ENCODE results near the gene SNAPC2.

Gene SNAPC2

GRCh38 chr19:7874076-7874896 is 45.9 kb upstream of the SNAPC2 start, which contains the start of gene PRR36:
Gene PRR36, minus strand, starts transcription at chr19:7874390. Its CDS starts 701 bp downstream, at chr19:7873689.
- TF ChIP-seq ZFX (IDR thresholded peaks at IDR 0.05; ENCODE audit: borderline replicate concordance) (no peak), CTCF (IDR thresholded peaks at IDR 0.05) (no peak)
- peak within 1 kb of the TSS; percentile 91 for H3K27ac ChIP-seq

- no peak for TF ChIP-seq CTCF (IDR thresholded peaks at IDR 0.05)
- TF ChIP-seq ZFX (IDR thresholded peaks at IDR 0.05; ENCODE audit: borderline replicate concordance), result no peak
- peak overlapping the region; percentile 91 for H3K27ac ChIP-seq
Measured at GRCh38 chr19:7874897-7875273, 45.3 kb upstream of the SNAPC2 start.

- TF ChIP-seq ZFX (IDR thresholded peaks at IDR 0.05; ENCODE audit: borderline replicate concordance), result no peak
- TF ChIP-seq CTCF (IDR thresholded peaks at IDR 0.05), result no peak
- no peak overlapping the region for H3K27ac ChIP-seq
Measured at GRCh38 chr19:7877249-7877836, 42.8 kb upstream of the SNAPC2 start.

GRCh38 chr19:7879111-7879807 is 40.9 kb upstream of the SNAPC2 start:
- TF ChIP-seq ZFX (IDR thresholded peaks at IDR 0.05; ENCODE audit: borderline replicate concordance) (no peak), CTCF (IDR thresholded peaks at IDR 0.05) (no peak)
- no peak overlapping the region for H3K27ac ChIP-seq

- TF ChIP-seq CTCF (IDR thresholded peaks at IDR 0.05), result no peak
- no peak for TF ChIP-seq ZFX (IDR thresholded peaks at IDR 0.05; ENCODE audit: borderline replicate concordance)
- no peak overlapping the region for H3K27ac ChIP-seq
Measured at GRCh38 chr19:7879836-7880235, 40.3 kb upstream of the SNAPC2 start.

- TF ChIP-seq ZFX (IDR thresholded peaks at IDR 0.05; ENCODE audit: borderline replicate concordance) (no peak), CTCF (IDR thresholded peaks at IDR 0.05) (no peak)
- H3K27ac ChIP-seq, result no peak overlapping the region
Measured at GRCh38 chr19:7881910-7882309, 38.2 kb upstream of the SNAPC2 start.
